Measurements from ENCODE around the gene PLEK2.

Gene PLEK2

GRCh38 chr14:67397536-67397935 lies 14.4 kb downstream of the PLEK2 start:
- Histone ChIP-seq H3K4me3 (ENCODE audit: low read length in 2 of 2) (no peak overlapping the region), H3K27me3 (ENCODE audit: control insufficient read depth in 1 of 2, insufficient read depth in 2 of 2, low read length in 2 of 2) (no peaks in the 10 kb centered on the region), H3K27ac (ENCODE audit: low read length) (no peak overlapping the region), H3K36me3 (ENCODE audit: control insufficient read depth in 2 of 2, insufficient read depth in 2 of 2, low read length in 2 of 2) (no peaks in the 10 kb centered on the region), H3K9ac (ENCODE audit: low read length in 2 of 2) (no peak overlapping the region), H3K4me1 (ENCODE audit: control insufficient read depth, insufficient read depth, low read length) (no peaks in the 10 kb centered on the region), H3K9me3 (ENCODE audit: control insufficient read depth in 2 of 2, low read length in 2 of 2) (no peaks in the 10 kb centered on the region)

DNA sequence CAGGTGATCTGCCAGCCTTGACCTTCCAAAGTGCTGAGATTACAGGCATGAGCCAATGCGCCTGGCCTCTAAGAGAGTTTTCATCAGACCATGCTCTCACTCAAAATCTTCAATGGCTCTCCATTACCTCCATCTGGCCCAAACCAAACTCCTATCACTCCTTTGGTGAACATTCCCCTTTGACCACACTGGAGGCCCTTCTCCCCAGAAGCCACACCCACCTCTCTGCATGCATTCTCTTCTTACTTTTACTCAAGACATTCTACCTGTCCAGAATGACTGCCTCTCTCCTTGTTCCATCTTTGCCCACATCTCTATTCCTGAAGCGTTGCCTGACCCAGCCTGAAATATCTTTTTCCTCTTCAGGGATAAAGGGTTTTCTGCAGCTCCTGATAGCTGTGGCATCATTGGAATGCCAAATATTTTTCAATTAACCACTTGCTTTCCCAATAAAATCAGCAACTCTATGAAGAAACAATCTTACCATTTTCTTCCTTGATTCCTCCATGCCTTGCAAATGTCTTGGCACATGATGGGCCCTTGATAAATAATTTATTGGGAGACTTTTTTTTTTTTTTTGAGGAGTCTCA lies 15.5 kb downstream of the PLEK2 start:
- Histone ChIP-seq H3K27me3 (ENCODE audit: control insufficient read depth in 1 of 2, insufficient read depth in 2 of 2, low read length in 2 of 2) (no peaks in the 10 kb centered on the region), H3K9ac (ENCODE audit: low read length in 2 of 2) (no peak overlapping the region), H3K4me1 (ENCODE audit: control insufficient read depth, insufficient read depth, low read length) (no peaks in the 10 kb centered on the region), H3K36me3 (ENCODE audit: control insufficient read depth in 2 of 2, insufficient read depth in 2 of 2, low read length in 2 of 2) (no peaks in the 10 kb centered on the region), H3K4me3 (ENCODE audit: low read length in 2 of 2) (no peak overlapping the region), H3K9me3 (ENCODE audit: control insufficient read depth in 2 of 2, low read length in 2 of 2) (no peaks in the 10 kb centered on the region), H3K27ac (ENCODE audit: low read length) (no peak overlapping the region)

- H3K9me3 ChIP-seq (ENCODE audit: control insufficient read depth in 2 of 2, low read length in 2 of 2) = no peaks in the 10 kb centered on the region
- H3K4me3 ChIP-seq (ENCODE audit: low read length in 2 of 2) = no peak overlapping the region
- no peaks in the 10 kb centered on the region for H3K4me1 ChIP-seq (ENCODE audit: control insufficient read depth, insufficient read depth, low read length)
- no peak overlapping the region for H3K27ac ChIP-seq (ENCODE audit: low read length)
- no peak overlapping the region for H3K9ac ChIP-seq (ENCODE audit: low read length in 2 of 2)
- H3K36me3 ChIP-seq (ENCODE audit: control insufficient read depth in 2 of 2, insufficient read depth in 2 of 2, low read length in 2 of 2) = no peaks in the 10 kb centered on the region
- no peaks in the 10 kb centered on the region for H3K27me3 ChIP-seq (ENCODE audit: control insufficient read depth in 1 of 2, insufficient read depth in 2 of 2, low read length in 2 of 2)
Measured at GRCh38 chr14:67395876-67396189, 16.1 kb downstream of the PLEK2 start.

DNA sequence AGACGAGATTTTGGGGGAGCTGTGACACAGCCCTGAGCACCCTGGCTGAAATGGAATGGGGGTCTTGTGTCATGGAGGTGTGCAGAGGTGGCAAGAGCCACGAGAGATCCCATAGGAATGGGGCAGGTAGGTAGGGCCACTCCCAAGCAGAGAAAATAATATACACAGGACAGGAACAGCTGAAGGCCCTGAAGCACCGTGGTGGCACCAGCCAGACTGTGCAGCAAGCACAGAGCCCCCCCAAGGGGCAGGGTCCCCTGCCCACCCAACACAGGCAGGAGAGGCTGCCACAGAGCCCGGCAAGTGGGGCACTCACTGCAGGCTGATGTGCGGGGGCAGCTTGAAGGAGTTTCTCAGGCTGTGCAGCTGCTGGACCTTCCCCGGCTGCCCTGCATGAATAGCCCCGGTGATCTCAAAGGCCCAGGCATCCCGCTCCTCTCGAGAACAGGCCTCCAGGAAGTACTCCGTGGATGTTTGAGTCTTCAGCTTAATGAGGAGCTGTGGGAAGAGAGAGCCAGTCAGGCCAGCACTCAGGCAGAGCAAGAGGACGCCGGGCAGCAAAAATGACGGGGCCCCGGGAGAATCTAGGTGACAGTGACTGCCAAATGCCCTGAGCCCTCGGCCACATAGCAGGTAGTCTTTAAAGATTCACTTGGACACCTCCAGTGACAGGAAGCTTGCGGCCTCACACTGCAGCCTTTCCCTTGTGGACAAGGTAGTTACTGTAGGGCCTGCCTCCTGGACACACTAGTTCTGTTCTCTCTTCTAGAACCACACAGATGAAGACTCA lies 16.7 kb downstream of the PLEK2 start:
- H3K36me3 ChIP-seq (ENCODE audit: control insufficient read depth in 2 of 2, insufficient read depth in 2 of 2, low read length in 2 of 2) = no peaks in the 10 kb centered on the region
- no peak overlapping the region for H3K27ac ChIP-seq (ENCODE audit: low read length)

DNA sequence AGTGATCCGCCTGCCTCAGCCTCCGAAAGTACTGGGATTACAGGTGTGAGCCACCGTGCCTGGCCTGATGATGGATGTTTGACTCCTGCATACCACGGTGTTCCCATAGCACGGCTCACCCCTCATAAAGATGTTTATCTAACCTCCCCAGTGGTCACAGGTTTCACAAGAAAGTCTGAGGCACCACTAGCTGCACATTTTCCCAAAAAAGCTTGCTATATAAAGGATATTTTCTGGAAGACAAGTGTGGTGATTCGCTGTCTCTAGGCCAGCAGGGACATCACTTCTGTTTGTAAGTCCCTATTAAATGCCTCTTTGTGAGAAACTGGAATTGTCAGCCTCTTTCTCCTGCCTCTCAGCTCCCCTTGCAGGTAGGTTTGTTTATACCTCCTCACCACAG lies 18.3 kb downstream of the PLEK2 start:
- Histone ChIP-seq H3K4me3 (ENCODE audit: low read length in 2 of 2) (no peak overlapping the region), H3K9ac (ENCODE audit: low read length in 2 of 2) (no peak overlapping the region), H3K27ac (ENCODE audit: low read length) (no peak overlapping the region), H3K27me3 (ENCODE audit: control insufficient read depth in 1 of 2, insufficient read depth in 2 of 2, low read length in 2 of 2) (no peaks in the 10 kb centered on the region), H3K9me3 (ENCODE audit: control insufficient read depth in 2 of 2, low read length in 2 of 2) (no peaks in the 10 kb centered on the region), H3K4me1 (ENCODE audit: control insufficient read depth, insufficient read depth, low read length) (no peaks in the 10 kb centered on the region), H3K36me3 (ENCODE audit: control insufficient read depth in 2 of 2, insufficient read depth in 2 of 2, low read length in 2 of 2) (no peaks in the 10 kb centered on the region)

More for the DNA sequence above, 16.7 kb downstream of the PLEK2 start:
- no peak overlapping the region for H3K4me3 ChIP-seq (ENCODE audit: low read length in 2 of 2)
- no peak overlapping the region for H3K9ac ChIP-seq (ENCODE audit: low read length in 2 of 2)
- H3K4me1 ChIP-seq (ENCODE audit: control insufficient read depth, insufficient read depth, low read length) = no peaks in the 10 kb centered on the region
- H3K9me3 ChIP-seq (ENCODE audit: control insufficient read depth in 2 of 2, low read length in 2 of 2) = no peaks in the 10 kb centered on the region
- no peaks in the 10 kb centered on the region for H3K27me3 ChIP-seq (ENCODE audit: control insufficient read depth in 1 of 2, insufficient read depth in 2 of 2, low read length in 2 of 2)

- Histone ChIP-seq H3K4me1 (ENCODE audit: control insufficient read depth, insufficient read depth, low read length) (no peaks in the 10 kb centered on the region), H3K9me3 (ENCODE audit: control insufficient read depth in 2 of 2, low read length in 2 of 2) (no peaks in the 10 kb centered on the region), H3K27ac (ENCODE audit: low read length) (no peak overlapping the region), H3K27me3 (ENCODE audit: control insufficient read depth in 1 of 2, insufficient read depth in 2 of 2, low read length in 2 of 2) (no peaks in the 10 kb centered on the region), H3K9ac (ENCODE audit: low read length in 2 of 2) (no peak overlapping the region), H3K36me3 (ENCODE audit: control insufficient read depth in 2 of 2, insufficient read depth in 2 of 2, low read length in 2 of 2) (no peaks in the 10 kb centered on the region), H3K4me3 (ENCODE audit: low read length in 2 of 2) (no peak overlapping the region)
Measured at GRCh38 chr14:67392800-67393199, 19.2 kb downstream of the PLEK2 start.

- no peaks in the 10 kb centered on the region for H3K36me3 ChIP-seq (ENCODE audit: control insufficient read depth in 2 of 2, insufficient read depth in 2 of 2, low read length in 2 of 2)
- no peak overlapping the region for H3K4me3 ChIP-seq (ENCODE audit: low read length in 2 of 2)
- H3K4me1 ChIP-seq (ENCODE audit: control insufficient read depth, insufficient read depth, low read length) = no peaks in the 10 kb centered on the region
- no peaks in the 10 kb centered on the region for H3K27me3 ChIP-seq (ENCODE audit: control insufficient read depth in 1 of 2, insufficient read depth in 2 of 2, low read length in 2 of 2)
- H3K9ac ChIP-seq (ENCODE audit: low read length in 2 of 2) = no peak overlapping the region
- H3K27ac ChIP-seq (ENCODE audit: low read length) = no peak overlapping the region
- no peaks in the 10 kb centered on the region for H3K9me3 ChIP-seq (ENCODE audit: control insufficient read depth in 2 of 2, low read length in 2 of 2)
Measured at GRCh38 chr14:67392123-67392522, 19.8 kb downstream of the PLEK2 start.

DNA sequence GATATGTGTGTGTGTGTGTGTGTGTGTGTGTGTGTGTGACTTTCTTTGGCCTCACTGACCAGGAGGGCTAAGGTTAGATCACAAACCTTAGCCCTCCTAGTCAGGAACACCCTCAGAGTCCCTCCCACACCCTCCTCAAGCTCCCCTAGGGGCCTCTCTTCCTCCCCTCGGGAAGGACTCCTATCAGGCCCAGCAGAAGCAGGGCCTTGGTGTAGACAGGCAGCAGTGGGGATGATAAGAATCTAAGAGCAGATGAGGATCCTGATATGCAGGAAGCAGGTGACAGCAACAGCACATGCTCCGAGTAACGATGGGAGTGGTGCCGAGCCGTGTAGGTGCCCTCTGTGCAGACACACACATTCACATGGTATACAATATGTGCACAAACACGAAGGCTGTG lies 20.7 kb downstream of the PLEK2 start:
- Histone ChIP-seq H3K9ac (ENCODE audit: low read length in 2 of 2) (no peak overlapping the region), H3K4me1 (ENCODE audit: control insufficient read depth, insufficient read depth, low read length) (no peaks in the 10 kb centered on the region), H3K36me3 (ENCODE audit: control insufficient read depth in 2 of 2, insufficient read depth in 2 of 2, low read length in 2 of 2) (no peaks in the 10 kb centered on the region), H3K9me3 (ENCODE audit: control insufficient read depth in 2 of 2, low read length in 2 of 2) (no peaks in the 10 kb centered on the region), H3K27me3 (ENCODE audit: control insufficient read depth in 1 of 2, insufficient read depth in 2 of 2, low read length in 2 of 2) (no peaks in the 10 kb centered on the region), H3K27ac (ENCODE audit: low read length) (no peak overlapping the region), H3K4me3 (ENCODE audit: low read length in 2 of 2) (no peak overlapping the region)

DNA sequence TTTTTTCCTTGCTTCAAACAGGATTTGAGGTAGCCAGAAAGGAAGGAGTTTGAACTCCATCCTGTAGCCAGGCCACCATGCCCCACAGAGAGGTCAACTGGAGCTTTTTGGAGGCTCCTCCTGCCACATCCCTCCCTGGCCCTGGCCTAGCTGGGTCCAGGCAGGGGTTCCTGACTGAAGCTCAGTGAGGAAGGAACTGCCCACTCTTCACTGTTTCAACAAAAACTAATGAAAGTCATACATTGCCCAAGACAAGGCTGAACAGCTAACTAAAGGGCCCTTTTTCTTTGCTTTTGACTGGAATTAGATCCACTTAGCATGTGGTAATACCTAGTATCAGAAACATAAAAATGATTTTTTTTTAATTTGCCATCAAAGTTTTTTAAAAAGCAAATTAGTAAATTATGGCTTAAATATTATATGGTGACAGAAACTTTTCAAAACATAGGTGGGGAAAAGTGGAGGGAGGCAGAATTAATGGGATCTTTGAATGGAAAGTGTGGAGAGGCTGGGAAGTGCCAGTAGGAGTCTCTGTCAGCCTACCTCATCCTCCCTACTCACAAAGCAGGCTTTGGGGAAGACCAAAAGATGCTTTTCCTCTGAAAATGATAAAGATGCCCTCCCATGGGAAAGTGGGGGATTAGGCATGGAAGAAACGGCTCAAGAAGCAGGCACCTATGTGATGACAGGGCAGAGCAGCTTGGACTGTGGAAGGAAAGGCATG lies 22.0 kb downstream of the PLEK2 start:
- Histone ChIP-seq H3K36me3 (ENCODE audit: control insufficient read depth in 2 of 2, insufficient read depth in 2 of 2, low read length in 2 of 2) (no peaks in the 10 kb centered on the region), H3K4me3 (ENCODE audit: low read length in 2 of 2) (no peak overlapping the region), H3K27ac (ENCODE audit: low read length) (no peak overlapping the region), H3K9me3 (ENCODE audit: control insufficient read depth in 2 of 2, low read length in 2 of 2) (no peaks in the 10 kb centered on the region), H3K4me1 (ENCODE audit: control insufficient read depth, insufficient read depth, low read length) (no peaks in the 10 kb centered on the region), H3K9ac (ENCODE audit: low read length in 2 of 2) (no peak overlapping the region), H3K27me3 (ENCODE audit: control insufficient read depth in 1 of 2, insufficient read depth in 2 of 2, low read length in 2 of 2) (no peaks in the 10 kb centered on the region)

GRCh38 chr14:67389275-67389674 lies 22.7 kb downstream of the PLEK2 start:
- peaks cover 0 to 6% of the 10 kb centered on the region in 2 donors for H3K36me3 ChIP-seq (ENCODE audit: control insufficient read depth in 2 of 2, insufficient read depth in 2 of 2, low read length in 2 of 2)

DNA sequence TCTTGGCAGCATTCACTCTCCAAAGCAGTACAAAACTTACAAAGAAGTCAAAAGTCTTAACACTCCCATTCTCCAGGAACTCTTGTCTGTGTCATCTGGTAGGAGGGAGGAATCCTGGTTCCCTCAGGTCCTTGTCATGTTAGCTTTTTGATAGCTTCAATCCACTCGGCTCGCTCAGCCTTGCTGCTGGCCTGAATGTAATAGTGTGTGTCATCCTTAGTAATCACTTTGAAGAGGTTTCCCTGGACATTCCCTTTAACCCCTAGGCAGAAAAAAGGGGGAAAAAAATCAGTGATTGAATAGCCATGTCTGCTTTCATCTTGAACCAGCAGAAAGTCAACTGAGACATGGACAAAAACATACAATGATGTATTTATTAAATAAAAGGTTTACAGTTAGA lies 24.8 kb downstream of the PLEK2 start:
- no peak overlapping the region for H3K4me3 ChIP-seq (ENCODE audit: low read length in 2 of 2)
- H3K9ac ChIP-seq (ENCODE audit: low read length in 2 of 2) = no peak overlapping the region
- no peaks in the 10 kb centered on the region for H3K9me3 ChIP-seq (ENCODE audit: control insufficient read depth in 2 of 2, low read length in 2 of 2)
- no peaks in the 10 kb centered on the region for H3K27me3 ChIP-seq (ENCODE audit: control insufficient read depth in 1 of 2, insufficient read depth in 2 of 2, low read length in 2 of 2)
- H3K27ac ChIP-seq (ENCODE audit: low read length) = no peak overlapping the region
- H3K4me1 ChIP-seq (ENCODE audit: control insufficient read depth, insufficient read depth, low read length) = no peaks in the 10 kb centered on the region
- H3K36me3 ChIP-seq (ENCODE audit: control insufficient read depth in 2 of 2, insufficient read depth in 2 of 2, low read length in 2 of 2) = peaks cover 15 to 23% of the 10 kb centered on the region in 2 donors

More at GRCh38 chr14:67389275-67389674, 22.7 kb downstream of the PLEK2 start:
- Histone ChIP-seq H3K27me3 (ENCODE audit: control insufficient read depth in 1 of 2, insufficient read depth in 2 of 2, low read length in 2 of 2) (no peaks in the 10 kb centered on the region), H3K4me3 (ENCODE audit: low read length in 2 of 2) (no peak overlapping the region), H3K27ac (ENCODE audit: low read length) (no peak overlapping the region), H3K4me1 (ENCODE audit: control insufficient read depth, insufficient read depth, low read length) (no peaks in the 10 kb centered on the region), H3K9ac (ENCODE audit: low read length in 2 of 2) (no peak overlapping the region), H3K9me3 (ENCODE audit: control insufficient read depth in 2 of 2, low read length in 2 of 2) (no peaks in the 10 kb centered on the region)

Measured in stomach smooth muscle (tissue), 2 donors.